DLD1 (cell line): ENCODE measurements around the gene ELP4.
"Not testable (repeated sequence)": the region's sequence is repeated elsewhere in the genome, so short reads cannot be mapped to it uniquely, and the experiment has no call there.

Experiments used
- in situ Hi-C: cut with HindIII; loops from 2 replicates; pipeline ENCODE4 v1.10.0; 2017; ENCODE audit warnings: low sequenced_read_pairs

Gene ELP4

GRCh38 chr11:31641477-31642062 is 132.0 kb downstream of the ELP4 start:
- in situ Hi-C loops = no loop called here

- in situ Hi-C loops = no loop called here
These were observed 134.3 kb downstream of the ELP4 start for GRCh38 chr11:31643857-31644256.

GRCh38 chr11:31645747-31646146 is 136.2 kb downstream of the ELP4 start:
- in situ Hi-C loops = no loop called here

GRCh38 chr11:31646216-31646615 is 136.6 kb downstream of the ELP4 start:
- in situ Hi-C loops = no loop called here

DNA sequence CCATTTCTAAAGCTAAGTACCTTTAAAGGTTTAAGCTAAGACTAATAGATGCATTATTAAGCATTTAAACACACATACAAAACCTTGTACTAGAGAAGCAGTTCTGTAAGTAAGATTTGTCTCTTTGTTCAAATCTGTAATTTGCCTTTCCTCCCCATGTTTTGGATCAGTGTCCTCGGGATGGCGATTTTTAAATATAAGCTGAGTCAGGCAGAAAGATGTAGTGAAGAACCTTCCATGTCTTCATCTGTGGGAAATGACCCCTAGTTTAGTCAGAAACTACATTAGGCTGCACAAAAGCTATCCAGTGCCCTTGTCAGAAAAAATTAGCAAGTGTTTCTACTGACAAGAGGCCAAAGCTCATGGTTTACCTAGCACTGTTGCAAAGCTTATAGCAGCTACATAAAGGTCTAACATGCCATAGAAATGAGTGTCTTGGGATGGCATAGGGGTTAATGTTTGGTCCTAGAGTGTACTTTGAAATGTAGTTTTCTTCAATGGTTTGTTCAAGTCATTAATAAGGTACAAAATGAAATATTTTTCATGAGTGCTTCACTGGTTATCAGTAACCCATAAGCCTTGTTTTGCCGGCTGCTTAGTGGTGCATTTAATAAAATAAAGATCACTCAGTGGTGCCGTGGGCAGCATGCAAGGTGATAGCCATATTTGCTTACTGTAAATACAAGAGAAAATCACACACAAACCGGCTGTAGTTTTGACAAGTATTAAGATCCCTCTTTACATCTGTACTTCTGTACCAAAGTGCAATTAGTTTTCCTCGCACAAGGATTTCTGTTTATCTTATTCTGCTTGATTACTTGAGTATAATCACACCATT is 139.8 kb downstream of the ELP4 start:
- in situ Hi-C loops = no loop called here

- in situ Hi-C loops = no loop called here
These were observed 141.6 kb downstream of the ELP4 start for GRCh38 chr11:31651208-31651607.

GRCh38 chr11:31651822-31652221 is 142.3 kb downstream of the ELP4 start:
- in situ Hi-C loops = no loop called here

DNA sequence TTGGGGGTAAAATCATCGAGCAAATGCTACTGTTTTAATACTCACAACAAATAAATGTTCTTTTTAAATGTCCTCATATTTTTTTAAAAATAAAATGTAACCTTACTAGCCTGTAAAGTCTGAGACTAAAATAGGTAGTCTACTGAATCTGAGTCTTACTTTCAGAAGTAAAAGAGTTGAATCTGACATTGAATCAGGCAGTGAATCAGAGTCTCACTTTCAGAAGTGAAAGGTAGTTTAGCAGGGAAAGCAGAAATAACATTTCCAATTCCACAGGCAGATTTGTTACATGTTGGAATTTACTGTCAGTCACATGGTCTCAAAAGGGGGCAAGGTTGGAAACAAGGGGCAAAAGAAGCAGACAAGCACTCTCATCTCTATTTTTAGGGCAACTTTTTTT is 143.0 kb downstream of the ELP4 start:
- in situ Hi-C loops = no loop called here

- in situ Hi-C loops = no loop called here
These were observed 145.9 kb downstream of the ELP4 start for GRCh38 chr11:31655483-31655882.

DNA sequence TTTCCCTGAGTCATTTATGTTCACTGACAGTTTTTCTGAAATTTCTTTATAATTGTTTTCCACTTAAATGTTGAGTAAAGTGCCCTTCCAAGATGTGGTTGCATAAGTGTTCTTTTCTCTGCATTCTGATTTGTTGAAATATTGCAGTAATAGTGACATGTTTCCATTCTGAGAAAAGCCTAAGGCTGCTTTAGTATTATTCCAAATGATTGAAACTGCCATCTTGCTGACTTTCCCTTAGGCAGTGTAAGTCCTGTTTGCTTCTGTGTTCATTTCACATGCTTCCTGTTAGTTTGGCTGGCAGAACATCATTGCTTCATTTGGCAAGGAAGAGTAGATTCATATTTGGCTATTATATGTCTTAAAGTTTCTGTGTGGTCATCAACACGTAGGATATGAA is 146.5 kb downstream of the ELP4 start:
- in situ Hi-C loops = no loop called here

GRCh38 chr11:31657091-31657490 is 147.5 kb downstream of the ELP4 start:
- in situ Hi-C loops = no loop called here

DNA sequence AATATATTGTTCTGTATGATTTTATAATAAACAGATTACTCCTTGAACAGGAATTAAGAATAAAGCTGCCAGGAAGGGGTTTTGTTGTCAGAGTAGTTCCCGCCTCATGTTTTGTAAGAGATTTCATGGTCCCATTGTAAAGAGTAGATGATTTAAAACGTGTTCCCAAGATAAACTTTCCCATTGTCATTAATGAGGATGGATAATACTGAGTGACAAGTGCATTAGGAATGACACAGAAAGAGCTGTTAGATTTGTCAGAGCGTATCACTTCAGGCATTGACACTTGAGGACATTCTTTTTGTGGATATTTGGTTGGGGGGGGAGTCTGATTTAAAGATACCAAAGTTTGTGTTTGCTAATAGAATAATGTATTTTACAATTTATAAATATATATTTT is 154.6 kb downstream of the ELP4 start:
- in situ Hi-C loops = no loop called here

GRCh38 chr11:31664954-31665353 is 155.4 kb downstream of the ELP4 start:
- in situ Hi-C loops = no loop called here

- in situ Hi-C loops = no loop called here
These were observed 162.1 kb downstream of the ELP4 start for GRCh38 chr11:31671681-31672080.

- in situ Hi-C loops = not testable (repeated sequence)
These were observed 163.5 kb downstream of the ELP4 start for GRCh38 chr11:31673108-31673507.

DNA sequence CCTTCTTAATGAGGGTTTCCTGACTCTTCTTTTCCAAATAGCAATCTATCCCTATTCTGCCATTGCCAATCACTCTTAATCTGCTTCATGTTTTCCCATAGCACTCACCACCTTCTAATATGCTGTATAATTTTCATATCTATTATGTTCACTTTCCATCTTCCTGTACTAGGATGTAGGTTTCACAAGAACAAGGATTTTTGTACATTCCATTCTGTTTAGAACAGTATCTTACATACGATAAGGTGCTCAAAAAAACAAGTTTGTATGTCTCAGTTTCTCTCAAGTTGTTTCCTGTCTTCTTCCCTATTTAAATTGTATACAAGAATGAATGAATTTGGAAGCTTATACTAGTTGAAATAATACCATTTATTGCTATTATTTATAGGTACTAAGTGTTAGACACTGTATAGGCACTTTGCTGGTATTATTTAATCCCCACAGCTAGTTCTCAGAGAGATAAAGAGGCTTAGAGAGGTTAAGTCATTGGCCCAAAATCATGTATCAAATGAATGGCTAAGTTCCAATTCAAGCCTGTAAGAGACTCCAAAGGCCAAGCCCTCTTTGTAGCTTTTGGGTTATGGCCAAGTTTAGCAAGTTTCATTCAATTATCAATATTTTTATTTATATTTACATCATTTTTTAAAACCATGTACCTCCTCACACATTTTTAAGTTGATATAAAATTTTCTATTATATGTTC is 166.9 kb downstream of the ELP4 start:
- in situ Hi-C loops = no loop called here

GRCh38 chr11:31680770-31681169 is 171.2 kb downstream of the ELP4 start:
- in situ Hi-C loops = no loop called here

DNA sequence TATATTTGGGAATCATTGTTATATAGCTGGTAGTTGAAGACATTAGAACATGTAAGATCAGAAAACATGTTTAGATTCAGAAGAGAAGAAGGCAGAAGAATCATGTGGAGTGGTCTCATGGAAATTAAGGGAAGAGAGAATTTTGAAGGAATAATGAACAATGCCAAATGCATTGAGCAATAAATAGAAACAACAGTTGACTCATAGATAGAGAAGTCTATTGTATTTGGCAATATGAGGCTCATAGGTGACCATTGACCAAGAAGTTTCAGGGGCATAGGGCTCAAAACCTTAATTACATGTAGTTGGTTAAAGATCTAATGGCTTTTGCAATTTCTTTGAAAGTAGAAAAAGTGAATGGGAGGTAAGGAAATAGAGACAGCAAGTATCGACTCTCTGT is 177.7 kb downstream of the ELP4 start:
- in situ Hi-C loops = no loop called here

- in situ Hi-C loops = no loop called here
These were observed 178.3 kb downstream of the ELP4 start for GRCh38 chr11:31687861-31688260.

DNA sequence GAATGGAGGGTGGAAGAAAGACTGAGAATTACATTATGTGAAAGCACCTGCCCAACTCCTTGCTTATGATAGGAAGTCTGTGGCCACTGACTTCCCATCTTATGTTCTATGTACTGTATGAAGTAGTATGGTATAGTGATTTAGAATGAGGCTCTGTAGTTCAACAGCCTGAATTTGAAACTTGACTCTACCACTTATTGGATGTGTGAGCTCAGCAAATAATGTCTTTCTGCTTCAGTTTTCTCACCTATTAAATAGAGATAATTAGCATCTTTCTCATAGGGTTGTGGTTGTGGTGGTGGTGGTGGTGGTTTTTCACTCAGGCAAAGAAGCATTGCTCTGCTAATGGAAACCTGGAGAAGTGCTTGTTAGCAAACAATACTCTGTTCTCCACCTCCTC is 180.0 kb downstream of the ELP4 start:
- in situ Hi-C loops = no loop called here

DNA sequence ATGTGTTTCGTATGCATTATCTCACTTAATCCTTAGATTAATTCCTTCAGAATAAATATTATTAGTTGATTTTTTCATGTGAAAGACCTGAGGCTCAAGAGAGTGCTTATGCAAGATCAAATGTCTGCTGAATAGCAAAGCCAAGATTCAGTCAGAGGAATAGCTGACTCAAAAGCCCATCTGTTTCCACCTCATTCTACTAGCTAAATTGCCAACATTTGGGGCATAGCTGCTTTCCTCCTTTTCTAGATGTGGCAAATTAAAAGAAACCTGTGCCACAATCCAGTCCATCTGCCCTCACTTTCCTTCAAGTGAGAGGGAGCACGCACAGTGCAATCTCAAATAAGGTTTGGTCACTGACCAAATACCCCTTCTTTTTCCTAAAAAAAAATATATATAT is 180.5 kb downstream of the ELP4 start:
- in situ Hi-C loops = no loop called here

DNA sequence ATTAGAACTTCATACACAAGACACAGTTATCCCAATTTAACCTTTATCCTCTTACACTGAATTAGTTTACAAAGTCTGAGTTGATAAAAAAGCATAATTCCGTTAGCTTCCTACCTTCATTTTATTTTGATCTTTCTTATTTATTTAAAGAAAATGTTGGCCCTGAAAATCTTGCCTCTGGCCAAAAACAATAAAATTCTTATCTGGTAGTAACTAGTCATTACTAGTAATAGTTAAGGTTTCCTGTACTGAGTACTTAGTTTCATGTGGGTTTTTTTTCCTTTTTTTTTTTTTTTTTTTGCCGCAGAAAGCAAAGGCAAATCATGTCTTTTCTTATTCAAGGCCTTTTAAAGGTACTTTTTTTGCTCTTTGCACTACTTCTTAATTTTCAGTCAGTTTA is 180.9 kb downstream of the ELP4 start:
- in situ Hi-C loops = no loop called here
